ENCODE results near the gene PGM2.
A peak's percentile ranks its signal among the peaks of the same experiment; 100 is the strongest.

PGM2 gene

GRCh38 chr4:37862961-37863360 is 36.5 kb downstream of the PGM2 start:
- no peak for DNase-seq

GRCh38 chr4:37864786-37865185 is 38.3 kb downstream of the PGM2 start:
- DNase-seq: no peak

GRCh38 chr4:37865450-37865849 is 39.0 kb downstream of the PGM2 start:
- no peak for DNase-seq

GRCh38 chr4:37867102-37867501 is 40.6 kb downstream of the PGM2 start:
- DNase-seq: no peak

GRCh38 chr4:37868238-37868637 is 41.8 kb downstream of the PGM2 start:
- DNase-seq: no peak

- DNase-seq: no peak
These were observed 46.0 kb downstream of the PGM2 start for GRCh38 chr4:37872310-37872988.

- no peak for DNase-seq
These were observed 46.9 kb downstream of the PGM2 start for GRCh38 chr4:37873386-37873785.

- DNase-seq: no peak
These were observed 49.7 kb downstream of the PGM2 start for GRCh38 chr4:37876156-37876555.

GRCh38 chr4:37879365-37879764 is 52.9 kb downstream of the PGM2 start:
- no peak for DNase-seq

- DNase-seq: no peak
These were observed 55.3 kb downstream of the PGM2 start for GRCh38 chr4:37881811-37882210.

- DNase-seq: no peak
These were observed 56.3 kb downstream of the PGM2 start for GRCh38 chr4:37882665-37883296.

- DNase-seq: no peak
These were observed 58.5 kb downstream of the PGM2 start for GRCh38 chr4:37884855-37885487.

- no peak for DNase-seq
These were observed 59.0 kb downstream of the PGM2 start for GRCh38 chr4:37885496-37885895.

GRCh38 chr4:37889849-37890800 is 63.6 kb downstream of the PGM2 start:
- peak; percentile 71 for DNase-seq

- peak; percentile 69 for DNase-seq
These were observed 64.3 kb downstream of the PGM2 start, which contains the start of gene TBC1D1 for GRCh38 chr4:37890801-37891259. TSS of gene TBC1D1 (plus strand) at chr4:37891084. CDS start at chr4:37902096, 11,012 bp downstream.

GRCh38 chr4:37891260-37892159 is 65.0 kb downstream of the PGM2 start:
- DNase-seq: peak; percentile 39

GRCh38 chr4:37892641-37893040 is 66.2 kb downstream of the PGM2 start:
- DNase-seq: no peak

- DNase-seq: no peak
These were observed 66.7 kb downstream of the PGM2 start for GRCh38 chr4:37893164-37893563.

- DNase-seq: no peak
These were observed 68.8 kb downstream of the PGM2 start for GRCh38 chr4:37895271-37895670.

- no peak for DNase-seq
These were observed 69.8 kb downstream of the PGM2 start for GRCh38 chr4:37896206-37896860.

GRCh38 chr4:37902212-37902611 is 75.7 kb downstream of the PGM2 start:
- DNase-seq: no peak

Measured in right kidney (tissue), 1 donor.